Stimulated activated memory B cell treated with anti-CD40 and anti-IgM and Interleukin-4, amounts not matched to agents 10 μg/mL and 1 μg/mL and 100 μg/mL, for 72 hours (primary cell): ENCODE results near the gene NT5C.
A peak's percentile ranks its signal among the peaks of the same experiment; 100 is the strongest.

Experiments used
- ATAC-seq: fragments of 150-1000 bp; cut with Tn5 transposase; 2 replicates; pipeline ENCODE4 v1.10.0; 2021
- H3K27ac Mint-ChIP-seq: one replicate; pipeline ENCODE4 v1.8.0; 2022; ENCODE audit warnings: mild to moderate bottlenecking, mixed read lengths
- H3K27me3 Mint-ChIP-seq: one replicate; pipeline ENCODE4 v1.8.0; 2022; ENCODE audit warnings: mixed read lengths
- H3K36me3 Mint-ChIP-seq: one replicate; pipeline ENCODE4 v1.8.0; 2022; ENCODE audit warnings: mixed read lengths
- H3K4me1 Mint-ChIP-seq: one replicate; pipeline ENCODE4 v1.8.0; 2022; ENCODE audit warnings: mixed read lengths
- H3K4me3 Mint-ChIP-seq: one replicate; pipeline ENCODE4 v1.8.0; 2022; ENCODE audit warnings: mild to moderate bottlenecking, moderate library complexity, mixed read lengths
- H3K9me3 Mint-ChIP-seq: one replicate; pipeline ENCODE4 v1.8.0; 2022; ENCODE audit warnings: mixed read lengths

Gene NT5C

GRCh38 chr17:75113798-75114551, 17.6 kb downstream of the NT5C start:
- peak overlapping the region; percentile 77 for H3K4me3 Mint-ChIP-seq
- H3K36me3 Mint-ChIP-seq: peaks cover 35% of the 10 kb centered on the region
- peak overlapping the region; percentile 81 for H3K27ac Mint-ChIP-seq
- peaks cover 78% of the 10 kb centered on the region for H3K4me1 Mint-ChIP-seq
- H3K27me3 Mint-ChIP-seq: no peaks in the 10 kb centered on the region
- no peaks in the 10 kb centered on the region for H3K9me3 Mint-ChIP-seq
- peak; percentile 81 for ATAC-seq

GRCh38 chr17:75111777-75112335, 19.7 kb downstream of the NT5C start:
- Mint-ChIP-seq H3K9me3 (no peaks in the 10 kb centered on the region), H3K4me3 (no peak overlapping the region), H3K36me3 (peaks cover 26% of the 10 kb centered on the region), H3K27me3 (no peaks in the 10 kb centered on the region), H3K27ac (no peak overlapping the region), H3K4me1 (peaks cover 66% of the 10 kb centered on the region)
- ATAC-seq: no peak

GRCh38 chr17:75110234-75110937, 21.2 kb downstream of the NT5C start:
- H3K4me3 Mint-ChIP-seq: peak overlapping the region; percentile 82
- no peaks in the 10 kb centered on the region for H3K9me3 Mint-ChIP-seq
- peak overlapping the region; percentile 38 for H3K27ac Mint-ChIP-seq
- no peak for ATAC-seq
- H3K27me3 Mint-ChIP-seq: no peaks in the 10 kb centered on the region
- H3K4me1 Mint-ChIP-seq: peaks cover 60% of the 10 kb centered on the region
- H3K36me3 Mint-ChIP-seq: peaks cover 21% of the 10 kb centered on the region

- peaks cover 53% of the 10 kb centered on the region for H3K4me1 Mint-ChIP-seq
- H3K27me3 Mint-ChIP-seq: no peaks in the 10 kb centered on the region
- H3K4me3 Mint-ChIP-seq: peak within 1 kb of the TSS; percentile 82
- peaks cover 16% of the 10 kb centered on the region for H3K36me3 Mint-ChIP-seq
- peak within 1 kb of the TSS; percentile 38 for H3K27ac Mint-ChIP-seq
- no peaks in the 10 kb centered on the region for H3K9me3 Mint-ChIP-seq
- ATAC-seq: peak; percentile 88
These were observed 21.9 kb downstream of the NT5C start, which contains the start of gene ARMC7 for GRCh38 chr17:75109407-75110233. ARMC7 (plus strand) TSS chr17:75109969; CDS start chr17:75110289, 320 bp downstream.

- Mint-ChIP-seq H3K27ac (no peak overlapping the region), H3K4me1 (peaks cover 47% of the 10 kb centered on the region), H3K4me3 (peak overlapping the region; percentile 82), H3K9me3 (no peaks in the 10 kb centered on the region), H3K36me3 (peaks cover 10% of the 10 kb centered on the region), H3K27me3 (no peaks in the 10 kb centered on the region)
- ATAC-seq: peak; percentile 9
These were observed 22.5 kb downstream of the NT5C start for GRCh38 chr17:75109046-75109406.

GRCh38 chr17:75108193-75108592, 23.3 kb downstream of the NT5C start:
- Mint-ChIP-seq H3K27me3 (no peaks in the 10 kb centered on the region), H3K9me3 (no peaks in the 10 kb centered on the region), H3K36me3 (peaks cover 7% of the 10 kb centered on the region), H3K4me1 (peaks cover 40% of the 10 kb centered on the region), H3K4me3 (peak overlapping the region; percentile 42), H3K27ac (no peak overlapping the region)
- ATAC-seq: no peak

- no peaks in the 10 kb centered on the region for H3K36me3 Mint-ChIP-seq
- peaks cover 36% of the 10 kb centered on the region for H3K4me1 Mint-ChIP-seq
- H3K27me3 Mint-ChIP-seq: no peaks in the 10 kb centered on the region
- peak overlapping the region; percentile 37 for H3K27ac Mint-ChIP-seq
- no peak for ATAC-seq
- no peaks in the 10 kb centered on the region for H3K9me3 Mint-ChIP-seq
- no peak overlapping the region for H3K4me3 Mint-ChIP-seq
These were observed 26.1 kb downstream of the NT5C start for GRCh38 chr17:75105126-75106080.

- Mint-ChIP-seq H3K27ac (no peak overlapping the region), H3K36me3 (no peaks in the 10 kb centered on the region), H3K4me3 (no peak overlapping the region), H3K27me3 (no peaks in the 10 kb centered on the region), H3K9me3 (no peaks in the 10 kb centered on the region), H3K4me1 (peaks cover 30% of the 10 kb centered on the region)
- ATAC-seq: no peak
These were observed 27.7 kb downstream of the NT5C start for GRCh38 chr17:75103601-75104554.

- Mint-ChIP-seq H3K4me3 (no peak overlapping the region), H3K9me3 (no peaks in the 10 kb centered on the region), H3K36me3 (no peaks in the 10 kb centered on the region), H3K4me1 (peaks cover 27% of the 10 kb centered on the region), H3K27me3 (no peaks in the 10 kb centered on the region), H3K27ac (peak overlapping the region; percentile 50)
- ATAC-seq: peak; percentile 79
These were observed 29.1 kb downstream of the NT5C start for GRCh38 chr17:75102385-75102821.

- H3K9me3 Mint-ChIP-seq: no peaks in the 10 kb centered on the region
- ATAC-seq: no peak
- no peaks in the 10 kb centered on the region for H3K36me3 Mint-ChIP-seq
- no peak overlapping the region for H3K4me3 Mint-ChIP-seq
- H3K27ac Mint-ChIP-seq: no peak overlapping the region
- H3K4me1 Mint-ChIP-seq: peaks cover 22% of the 10 kb centered on the region
- no peaks in the 10 kb centered on the region for H3K27me3 Mint-ChIP-seq
These were observed 31.5 kb downstream of the NT5C start for GRCh38 chr17:75099881-75100595.

GRCh38 chr17:75098861-75099260, 32.7 kb downstream of the NT5C start:
- ATAC-seq: no peak
- no peaks in the 10 kb centered on the region for H3K27me3 Mint-ChIP-seq
- peaks cover 22% of the 10 kb centered on the region for H3K4me1 Mint-ChIP-seq
- H3K27ac Mint-ChIP-seq: peak overlapping the region; percentile 2
- H3K9me3 Mint-ChIP-seq: no peaks in the 10 kb centered on the region
- no peaks in the 10 kb centered on the region for H3K36me3 Mint-ChIP-seq
- no peak overlapping the region for H3K4me3 Mint-ChIP-seq

GRCh38 chr17:75097865-75098264, 33.7 kb downstream of the NT5C start:
- Mint-ChIP-seq H3K9me3 (no peaks in the 10 kb centered on the region), H3K27me3 (no peaks in the 10 kb centered on the region), H3K4me3 (no peak overlapping the region), H3K27ac (peak overlapping the region; percentile 2), H3K36me3 (no peaks in the 10 kb centered on the region), H3K4me1 (peaks cover 22% of the 10 kb centered on the region)
- ATAC-seq: no peak
